HepG2 (cell line): Measurements from ENCODE around the gene HNRNPAB. TPM values are rescaled to one million over a fixed set of nuclear protein-coding genes. Genes with fewer than 3 reads are reported as not detected.

Experiments
- ATAC-seq: fragments of 200-7000 bp; cut with Tn5 transposase; 3 replicates; pipeline ENCODE4 v1.9.1; 2020; ENCODE audit warnings: mild to moderate bottlenecking, moderate library complexity
- BruUV-seq: library from RNA; stranded (reverse); fragments of 400-500 nt; replicated peaks from 2 replicates; lab custom pipeline; 2021; lab: Mats Ljungman, UMichigan
- CTCF ChIA-PET: fragments of 300-600 bp; formaldehyde crosslinking; extraction: SDS; loops from one replicate; lab custom pipeline; 2021; ENCODE audit warnings: low total read pairs, inconsistent platforms, low intra/inter-chr PET ratio; lab: Yijun Ruan, JAX
- POLR2A ChIA-PET: fragments of 350-600 bp; sonication (Branson Sonifier 250); formaldehyde crosslinking; loops from one replicate; lab custom pipeline; 2020; ENCODE audit warnings: antibody characterized with exemption, inconsistent platforms; lab: Yijun Ruan, JAX
- DNase-seq: peaks from one replicate; pipeline ENCODE4 v3.0.0-alpha.2; 2015; ENCODE audit warnings: low spot score
- FAIRE-seq: peaks from 3 replicates; lab custom pipeline; 2011; peaks lifted over from hg19 to GRCh38; lab: Jason Lieb, UNC
- H2AFZ ChIP-seq: one replicate; pipeline ENCODE4 v1.6.1; 2011; ENCODE audit warnings: low read length, inconsistent platforms
- H3K27ac ChIP-seq: fragments of 300-600 bp; 3 replicates; pipeline ENCODE4 v1.8.0; 2011; ENCODE audit warnings: mixed run types, mild to moderate bottlenecking, mixed read lengths, low read length, inconsistent platforms; ENCODE audit not compliant: insufficient read depth; ENCODE audit errors: extremely low read length
- H3K27me3 ChIP-seq, 2 experiments: fragments of 200-600 bp in 1 of 2; 2 replicates in 1 of 2; 3 replicates in 1 of 2; pipeline versions ENCODE4 v1.6.0 to v1.8.0; 2011; ENCODE audit warnings: low read length in 2 of 2, mild to moderate bottlenecking in 2 of 2, moderate library complexity in 2 of 2, inconsistent platforms in 1 of 2; ENCODE audit not compliant: insufficient read depth in 2 of 2, control insufficient read depth in 1 of 2
- H3K36me3 ChIP-seq, 2 experiments: fragments of 200-600 bp in 1 of 2; replicated peaks in 1 of 2; 2 replicates in 1 of 2; 3 replicates in 1 of 2; pipeline versions ENCODE4 v1.5.1 to v1.8.0; 2011; ENCODE audit warnings: low read length in 2 of 2, inconsistent platforms in 1 of 2; ENCODE audit not compliant: insufficient read depth in 2 of 2, control insufficient read depth in 1 of 2
- H3K4me1 ChIP-seq: 2 replicates; pipeline ENCODE4 v1.5.1; 2012; ENCODE audit warnings: low read length, inconsistent platforms; ENCODE audit not compliant: insufficient read depth
- H3K4me2 ChIP-seq: 2 replicates; pipeline ENCODE4 v1.6.0; 2011; ENCODE audit warnings: low read depth, low read length, inconsistent platforms
- H3K4me3 ChIP-seq, 3 experiments: fragments of 200-600 bp in 1 of 3; sonication (generic), shearing (Covaris generic) in 1 of 3; replicated peaks in 1 of 3; 2 replicates each; pipeline ENCODE4 v1.5.1; 2011 to 2016; ENCODE audit warnings: low read length in 3 of 3, inconsistent platforms in 2 of 3, low read depth in 2 of 3, mild to moderate bottlenecking in 2 of 3, control low read depth in 1 of 3, mixed read lengths in 1 of 3; ENCODE audit not compliant: insufficient read depth in 1 of 3
- H3K79me2 ChIP-seq: one replicate; pipeline ENCODE4 v1.6.1; 2011; ENCODE audit warnings: low read length, inconsistent platforms; ENCODE audit not compliant: insufficient read depth
- H3K9ac ChIP-seq: 2 replicates; pipeline ENCODE4 v1.6.0; 2011; ENCODE audit warnings: mild to moderate bottlenecking, low read depth, low read length, inconsistent platforms; ENCODE audit not compliant: insufficient read depth
- H3K9me3 ChIP-seq: 2 replicates; pipeline ENCODE4 v1.5.1; 2012; ENCODE audit warnings: mild to moderate bottlenecking, low read length
- H4K20me1 ChIP-seq: 2 replicates; pipeline ENCODE4 v1.6.0; 2011; ENCODE audit warnings: inconsistent platforms, mild to moderate bottlenecking, low read length, moderate library complexity; ENCODE audit not compliant: insufficient read depth
- HDAC6 ChIP-seq: fragments of 200-600 bp; sonication (generic); IDR thresholded peaks from 2 replicates; pipeline ENCODE4 v1.7.0; 2017; ENCODE audit warnings: mild to moderate bottlenecking, antibody characterized with exemption, low read length, low read depth
- KLF16 ChIP-seq, 2 experiments: sonication (generic) in 1 of 2; formaldehyde crosslinking in 1 of 2; IDR thresholded peaks; 2 replicates each; pipeline versions ENCODE4 v1.6.1 to v1.8.0; 2016 to 2023; ENCODE audit warnings: missing genetic modification reagents in 2 of 2, missing compliant biosample characterization in 1 of 2
- MTA1 ChIP-seq: sonication (generic); formaldehyde crosslinking; IDR thresholded peaks from 2 replicates; pipeline ENCODE4 v1.4.0; 2020; ENCODE audit warnings: missing genetic modification reagents, mild to moderate bottlenecking, borderline replicate concordance
- NFKBIZ ChIP-seq: IDR thresholded peaks from 2 replicates; pipeline ENCODE4 v1.6.1; 2018; ENCODE audit warnings: missing genetic modification reagents, missing compliant biosample characterization
- POLR2AphosphoS5 ChIP-seq: IDR thresholded peaks from 2 replicates; pipeline ENCODE4 v1.6.1; 2012; ENCODE audit warnings: low read depth, low read length
- POLR2G ChIP-seq: fragments of 200-400 bp; formaldehyde crosslinking; IDR thresholded peaks from 2 replicates; pipeline ENCODE4 v1.6.1; 2018; ENCODE audit warnings: mild to moderate bottlenecking, low read depth, low read length, moderate library complexity
- SRF ChIP-seq: IDR thresholded peaks from 2 replicates; pipeline ENCODE4 v1.6.1; 2011; ENCODE audit warnings: mild to moderate bottlenecking, low read depth, low read length, moderate library complexity
- SSRP1 ChIP-seq: IDR thresholded peaks from 2 replicates; pipeline ENCODE4 v1.6.1; 2016; ENCODE audit warnings: control low read depth
- ZNF605 ChIP-seq: sonication (generic); formaldehyde crosslinking; IDR thresholded peaks from 2 replicates; pipeline ENCODE4 v1.8.0; 2022; ENCODE audit warnings: mild to moderate bottlenecking, missing genetic modification reagents
- WGBS: methylation state at CpG from one replicate; pipeline ENCODE4 v1.1.6; 2017; ENCODE audit warnings: low lambda C conversion rate; 5-methylcytosine and 5-hydroxymethylcytosine counted together
- in situ Hi-C: cut with HindIII; loops from 2 replicates; pipeline ENCODE4 v1.10.0; 2017; ENCODE audit warnings: low pct_unique_long_range_greater_than_20kb; ENCODE audit not compliant: extremely low pct_ligation_motif_present
- intact Hi-C: fragments of 100-400 bp; cut with micrococcal nuclease; formaldehyde crosslinking; loops from one replicate; pipeline ENCODE4 v1.10.0; 2022; ENCODE audit not compliant: unreplicated experiment
- polyA plus RNA-seq, 8 experiments: library from polyadenylated mRNA; depleted of rRNA in 3 of 8; stranded (reverse) in 7 of 8; unstranded in 1 of 8; fragments of >200 nt; fragmentation: Illumina TruSeq in 4 of 8; extraction: Trizol in 4 of 8; gene quantifications; 2 replicates each; pipeline versions ENCODE4 v1.2.1 to v1.2.3, GENCODE V29; 2011 to 2016; ENCODE audit warnings: low read depth in 4 of 8, missing spikeins in 1 of 8, mixed read lengths in 1 of 8; ENCODE audit not compliant: insufficient read depth in 1 of 8
- total RNA-seq, 5 experiments: library from RNA; depleted of rRNA; stranded (reverse); fragments of >200 nt; fragmentation: Illumina TruSeq; extraction: Trizol; gene quantifications; 2 replicates each; pipeline ENCODE4 v1.2.3, GENCODE V29; 2016; ENCODE audit warnings: low read depth in 1 of 5
- TF ChIP-seq, protein P1 (sequence below): sonication (generic); formaldehyde crosslinking; IDR thresholded peaks from 2 replicates; pipeline ENCODE4 v1.4.0; 2020; ENCODE audit warnings: missing genetic modification reagents; ENCODE audit errors: not compliant biosample characterization
- TF ChIP-seq, protein P2 (sequence below): sonication (generic); formaldehyde crosslinking; IDR thresholded peaks from 2 replicates; pipeline ENCODE4 v1.4.0; 2020; ENCODE audit warnings: missing genetic modification reagents, borderline replicate concordance
- TF ChIP-seq, protein P3 (sequence below): sonication (generic); formaldehyde crosslinking; IDR thresholded peaks from 2 replicates; pipeline ENCODE4 v1.5.0; 2020; ENCODE audit warnings: mild to moderate bottlenecking, missing genetic modification reagents, borderline replicate concordance
- TF ChIP-seq, protein P4 (sequence below): sonication (generic); formaldehyde crosslinking; IDR thresholded peaks from 2 replicates; pipeline ENCODE4 v1.5.0; 2020; ENCODE audit warnings: mild to moderate bottlenecking, missing genetic modification reagents

HNRNPAB gene
- total and polyA plus RNA-seq, 2 of the 13 experiments (the other 11 are each of a cell fraction or from before 2014, with no cell fraction given): 62.6 to 111 TPM

GRCh38 chr5:178205749-178206047 is 1.4 kb downstream of the HNRNPAB start:
- Histone ChIP-seq H3K4me1 (peaks cover 39% of the 10 kb centered on the region), H3K79me2 (peaks cover 35% of the 10 kb centered on the region)
- TF ChIP-seq NFKBIZ (CRISPR knock-in tag) (0 out of 2 replicates have a peak, but pooled peaks have one; percentile 37), KLF16 (CRISPR knock-in tag; IDR thresholded peaks at IDR 0.05) (0 out of 4 replicates have a peak, but pooled peaks of 1 of the 2 experiments have one; percentile 0), SSRP1 (peak; percentile 80; the same call in 1 of the 2 replicates), ZNF605 (no peak), HDAC6 (no peak), POLR2AphosphoS5 (0 out of 2 replicates have a peak, but pooled peaks have one; percentile 1), MTA1 (CRISPR knock-in tag) (no peak), SRF (no peak), POLR2G (no peak; the same call in 1 of the 2 replicates)
- TF ChIP-seq, protein P1, sequence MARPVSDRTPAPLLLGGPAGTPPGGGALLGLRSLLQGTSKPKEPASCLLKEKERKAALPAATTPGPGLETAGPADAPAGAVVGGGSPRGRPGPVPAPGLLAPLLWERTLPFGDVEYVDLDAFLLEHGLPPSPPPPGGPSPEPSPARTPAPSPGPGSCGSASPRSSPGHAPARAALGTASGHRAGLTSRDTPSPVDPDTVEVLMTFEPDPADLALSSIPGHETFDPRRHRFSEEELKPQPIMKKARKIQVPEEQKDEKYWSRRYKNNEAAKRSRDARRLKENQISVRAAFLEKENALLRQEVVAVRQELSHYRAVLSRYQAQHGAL (CRISPR knock-in tag): no peak
- TF ChIP-seq, protein P2, sequence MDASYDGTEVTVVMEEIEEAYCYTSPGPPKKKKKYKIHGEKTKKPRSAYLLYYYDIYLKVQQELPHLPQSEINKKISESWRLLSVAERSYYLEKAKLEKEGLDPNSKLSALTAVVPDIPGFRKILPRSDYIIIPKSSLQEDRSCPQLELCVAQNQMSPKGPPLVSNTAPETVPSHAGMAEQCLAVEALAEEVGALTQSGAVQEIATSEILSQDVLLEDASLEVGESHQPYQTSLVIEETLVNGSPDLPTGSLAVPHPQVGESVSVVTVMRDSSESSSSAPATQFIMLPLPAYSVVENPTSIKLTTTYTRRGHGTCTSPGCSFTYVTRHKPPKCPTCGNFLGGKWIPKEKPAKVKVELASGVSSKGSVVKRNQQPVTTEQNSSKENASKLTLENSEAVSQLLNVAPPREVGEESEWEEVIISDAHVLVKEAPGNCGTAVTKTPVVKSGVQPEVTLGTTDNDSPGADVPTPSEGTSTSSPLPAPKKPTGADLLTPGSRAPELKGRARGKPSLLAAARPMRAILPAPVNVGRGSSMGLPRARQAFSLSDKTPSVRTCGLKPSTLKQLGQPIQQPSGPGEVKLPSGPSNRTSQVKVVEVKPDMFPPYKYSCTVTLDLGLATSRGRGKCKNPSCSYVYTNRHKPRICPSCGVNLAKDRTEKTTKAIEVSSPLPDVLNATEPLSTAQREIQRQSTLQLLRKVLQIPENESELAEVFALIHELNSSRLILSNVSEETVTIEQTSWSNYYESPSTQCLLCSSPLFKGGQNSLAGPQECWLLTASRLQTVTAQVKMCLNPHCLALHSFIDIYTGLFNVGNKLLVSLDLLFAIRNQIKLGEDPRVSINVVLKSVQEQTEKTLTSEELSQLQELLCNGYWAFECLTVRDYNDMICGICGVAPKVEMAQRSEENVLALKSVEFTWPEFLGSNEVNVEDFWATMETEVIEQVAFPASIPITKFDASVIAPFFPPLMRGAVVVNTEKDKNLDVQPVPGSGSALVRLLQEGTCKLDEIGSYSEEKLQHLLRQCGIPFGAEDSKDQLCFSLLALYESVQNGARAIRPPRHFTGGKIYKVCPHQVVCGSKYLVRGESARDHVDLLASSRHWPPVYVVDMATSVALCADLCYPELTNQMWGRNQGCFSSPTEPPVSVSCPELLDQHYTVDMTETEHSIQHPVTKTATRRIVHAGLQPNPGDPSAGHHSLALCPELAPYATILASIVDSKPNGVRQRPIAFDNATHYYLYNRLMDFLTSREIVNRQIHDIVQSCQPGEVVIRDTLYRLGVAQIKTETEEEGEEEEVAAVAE (CRISPR knock-in tag): no peak
- TF ChIP-seq, protein P3, sequence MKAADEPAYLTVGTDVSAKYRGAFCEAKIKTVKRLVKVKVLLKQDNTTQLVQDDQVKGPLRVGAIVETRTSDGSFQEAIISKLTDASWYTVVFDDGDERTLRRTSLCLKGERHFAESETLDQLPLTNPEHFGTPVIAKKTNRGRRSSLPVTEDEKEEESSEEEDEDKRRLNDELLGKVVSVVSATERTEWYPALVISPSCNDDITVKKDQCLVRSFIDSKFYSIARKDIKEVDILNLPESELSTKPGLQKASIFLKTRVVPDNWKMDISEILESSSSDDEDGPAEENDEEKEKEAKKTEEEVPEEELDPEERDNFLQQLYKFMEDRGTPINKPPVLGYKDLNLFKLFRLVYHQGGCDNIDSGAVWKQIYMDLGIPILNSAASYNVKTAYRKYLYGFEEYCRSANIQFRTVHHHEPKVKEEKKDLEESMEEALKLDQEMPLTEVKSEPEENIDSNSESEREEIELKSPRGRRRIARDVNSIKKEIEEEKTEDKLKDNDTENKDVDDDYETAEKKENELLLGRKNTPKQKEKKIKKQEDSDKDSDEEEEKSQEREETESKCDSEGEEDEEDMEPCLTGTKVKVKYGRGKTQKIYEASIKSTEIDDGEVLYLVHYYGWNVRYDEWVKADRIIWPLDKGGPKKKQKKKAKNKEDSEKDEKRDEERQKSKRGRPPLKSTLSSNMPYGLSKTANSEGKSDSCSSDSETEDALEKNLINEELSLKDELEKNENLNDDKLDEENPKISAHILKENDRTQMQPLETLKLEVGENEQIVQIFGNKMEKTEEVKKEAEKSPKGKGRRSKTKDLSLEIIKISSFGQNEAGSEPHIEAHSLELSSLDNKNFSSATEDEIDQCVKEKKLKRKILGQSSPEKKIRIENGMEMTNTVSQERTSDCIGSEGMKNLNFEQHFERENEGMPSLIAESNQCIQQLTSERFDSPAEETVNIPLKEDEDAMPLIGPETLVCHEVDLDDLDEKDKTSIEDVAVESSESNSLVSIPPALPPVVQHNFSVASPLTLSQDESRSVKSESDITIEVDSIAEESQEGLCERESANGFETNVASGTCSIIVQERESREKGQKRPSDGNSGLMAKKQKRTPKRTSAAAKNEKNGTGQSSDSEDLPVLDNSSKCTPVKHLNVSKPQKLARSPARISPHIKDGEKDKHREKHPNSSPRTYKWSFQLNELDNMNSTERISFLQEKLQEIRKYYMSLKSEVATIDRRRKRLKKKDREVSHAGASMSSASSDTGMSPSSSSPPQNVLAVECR (CRISPR knock-in tag): 0 out of 2 replicates have a peak, but pooled peaks have one; percentile 9
- TF ChIP-seq, protein P4, sequence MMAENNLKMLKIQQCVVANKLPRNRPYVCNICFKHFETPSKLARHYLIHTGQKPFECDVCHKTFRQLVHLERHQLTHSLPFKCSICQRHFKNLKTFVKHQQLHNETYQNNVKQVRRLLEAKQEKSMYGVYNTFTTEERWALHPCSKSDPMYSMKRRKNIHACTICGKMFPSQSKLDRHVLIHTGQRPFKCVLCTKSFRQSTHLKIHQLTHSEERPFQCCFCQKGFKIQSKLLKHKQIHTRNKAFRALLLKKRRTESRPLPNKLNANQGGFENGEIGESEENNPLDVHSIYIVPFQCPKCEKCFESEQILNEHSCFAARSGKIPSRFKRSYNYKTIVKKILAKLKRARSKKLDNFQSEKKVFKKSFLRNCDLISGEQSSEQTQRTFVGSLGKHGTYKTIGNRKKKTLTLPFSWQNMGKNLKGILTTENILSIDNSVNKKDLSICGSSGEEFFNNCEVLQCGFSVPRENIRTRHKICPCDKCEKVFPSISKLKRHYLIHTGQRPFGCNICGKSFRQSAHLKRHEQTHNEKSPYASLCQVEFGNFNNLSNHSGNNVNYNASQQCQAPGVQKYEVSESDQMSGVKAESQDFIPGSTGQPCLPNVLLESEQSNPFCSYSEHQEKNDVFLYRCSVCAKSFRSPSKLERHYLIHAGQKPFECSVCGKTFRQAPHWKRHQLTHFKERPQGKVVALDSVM (CRISPR knock-in tag): no peak

More at GRCh38 chr5:178205749-178206047, 1.4 kb downstream of the HNRNPAB start:
- ChIA-PET CTCF (no interaction called here), POLR2A (interaction anchor here (2.8 kb wide), 1 partner anchor 26 kb away, joined by 12 read pairs; the partner anchor contains the start of gene PHYKPL)
- BruUV-seq: no TSS peak
- H3K4me3 ChIP-seq: peak overlapping the region; percentile 80 to 95 (median 90)
- FAIRE-seq: no peak
- H2AFZ ChIP-seq: no peak overlapping the region
- H3K36me3 ChIP-seq: peaks cover 12 to 47% of the 10 kb centered on the region in 2 experiments
- DNase-seq: no peak
- intact Hi-C loops: no loop called here
- WGBS: 2% methylated on average over 5 of the region's 5 CpGs
- peak overlapping the region; percentile 89 for H3K4me2 ChIP-seq
- ATAC-seq: no peak
- H3K27me3 ChIP-seq: no peaks in the 10 kb centered on the region; a peak in 1 of 5 replicates
- peak overlapping the region; percentile 95 for H3K9ac ChIP-seq
- peaks cover 39% of the 10 kb centered on the region for H4K20me1 ChIP-seq
- in situ Hi-C loops: no loop called here
- H3K9me3 ChIP-seq: no peaks in the 10 kb centered on the region
- peak overlapping the region; percentile 36 for H3K27ac ChIP-seq
